ENCODE measurements around the gene TMEM259. TPM values are rescaled to one million over a fixed set of nuclear protein-coding genes. Genes with fewer than 3 reads are reported as not detected.

The TMEM259 gene
- total and polyA plus RNA-seq, 2 experiments from 2014 or later = 82.8 to 196 TPM

DNA sequence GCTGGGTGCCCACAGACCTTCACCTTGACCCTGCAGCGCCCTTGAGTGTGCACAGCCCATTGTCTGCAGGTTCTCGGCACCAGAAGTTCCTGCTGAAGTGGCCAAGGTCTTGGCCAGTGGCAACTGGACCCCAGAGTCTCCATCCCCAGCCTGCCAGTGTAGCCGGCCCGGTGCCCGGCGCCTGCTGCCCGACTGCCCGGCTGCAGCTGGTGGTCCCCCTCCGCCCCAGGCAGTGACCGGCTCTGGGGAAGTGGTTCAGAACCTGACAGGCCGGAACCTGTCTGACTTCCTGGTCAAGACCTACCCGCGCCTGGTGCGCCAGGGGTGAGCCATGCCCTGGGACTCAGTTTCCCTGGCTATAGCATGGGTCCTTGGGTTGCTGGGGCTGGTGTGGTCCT, 34.1 kb upstream of the TMEM259 start (continued):
- TF ChIP-seq, protein P1, sequence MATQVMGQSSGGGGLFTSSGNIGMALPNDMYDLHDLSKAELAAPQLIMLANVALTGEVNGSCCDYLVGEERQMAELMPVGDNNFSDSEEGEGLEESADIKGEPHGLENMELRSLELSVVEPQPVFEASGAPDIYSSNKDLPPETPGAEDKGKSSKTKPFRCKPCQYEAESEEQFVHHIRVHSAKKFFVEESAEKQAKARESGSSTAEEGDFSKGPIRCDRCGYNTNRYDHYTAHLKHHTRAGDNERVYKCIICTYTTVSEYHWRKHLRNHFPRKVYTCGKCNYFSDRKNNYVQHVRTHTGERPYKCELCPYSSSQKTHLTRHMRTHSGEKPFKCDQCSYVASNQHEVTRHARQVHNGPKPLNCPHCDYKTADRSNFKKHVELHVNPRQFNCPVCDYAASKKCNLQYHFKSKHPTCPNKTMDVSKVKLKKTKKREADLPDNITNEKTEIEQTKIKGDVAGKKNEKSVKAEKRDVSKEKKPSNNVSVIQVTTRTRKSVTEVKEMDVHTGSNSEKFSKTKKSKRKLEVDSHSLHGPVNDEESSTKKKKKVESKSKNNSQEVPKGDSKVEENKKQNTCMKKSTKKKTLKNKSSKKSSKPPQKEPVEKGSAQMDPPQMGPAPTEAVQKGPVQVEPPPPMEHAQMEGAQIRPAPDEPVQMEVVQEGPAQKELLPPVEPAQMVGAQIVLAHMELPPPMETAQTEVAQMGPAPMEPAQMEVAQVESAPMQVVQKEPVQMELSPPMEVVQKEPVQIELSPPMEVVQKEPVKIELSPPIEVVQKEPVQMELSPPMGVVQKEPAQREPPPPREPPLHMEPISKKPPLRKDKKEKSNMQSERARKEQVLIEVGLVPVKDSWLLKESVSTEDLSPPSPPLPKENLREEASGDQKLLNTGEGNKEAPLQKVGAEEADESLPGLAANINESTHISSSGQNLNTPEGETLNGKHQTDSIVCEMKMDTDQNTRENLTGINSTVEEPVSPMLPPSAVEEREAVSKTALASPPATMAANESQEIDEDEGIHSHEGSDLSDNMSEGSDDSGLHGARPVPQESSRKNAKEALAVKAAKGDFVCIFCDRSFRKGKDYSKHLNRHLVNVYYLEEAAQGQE (IDR thresholded peaks at IDR 0.05; ENCODE audit: unreplicated experiment) = no peak
- no peak for TF ChIP-seq POLR2AphosphoS5 (IDR thresholded peaks at IDR 0.05; ENCODE audit: low read depth)
- TF ChIP-seq CREB1 (CRISPR knock-in tag; IDR thresholded peaks at IDR 0.05; ENCODE audit: low read depth) = no peak
- TF ChIP-seq, protein P2, sequence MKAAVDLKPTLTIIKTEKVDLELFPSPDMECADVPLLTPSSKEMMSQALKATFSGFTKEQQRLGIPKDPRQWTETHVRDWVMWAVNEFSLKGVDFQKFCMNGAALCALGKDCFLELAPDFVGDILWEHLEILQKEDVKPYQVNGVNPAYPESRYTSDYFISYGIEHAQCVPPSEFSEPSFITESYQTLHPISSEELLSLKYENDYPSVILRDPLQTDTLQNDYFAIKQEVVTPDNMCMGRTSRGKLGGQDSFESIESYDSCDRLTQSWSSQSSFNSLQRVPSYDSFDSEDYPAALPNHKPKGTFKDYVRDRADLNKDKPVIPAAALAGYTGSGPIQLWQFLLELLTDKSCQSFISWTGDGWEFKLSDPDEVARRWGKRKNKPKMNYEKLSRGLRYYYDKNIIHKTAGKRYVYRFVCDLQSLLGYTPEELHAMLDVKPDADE (IDR thresholded peaks at IDR 0.05) = no peak
- TF ChIP-seq JUNB (IDR thresholded peaks at IDR 0.05; ENCODE audit: unreplicated experiment) = no peak
- TF ChIP-seq EZH2 (IDR thresholded peaks at IDR 0.05; ENCODE audit: low read depth, unreplicated experiment) = no peak

DNA sequence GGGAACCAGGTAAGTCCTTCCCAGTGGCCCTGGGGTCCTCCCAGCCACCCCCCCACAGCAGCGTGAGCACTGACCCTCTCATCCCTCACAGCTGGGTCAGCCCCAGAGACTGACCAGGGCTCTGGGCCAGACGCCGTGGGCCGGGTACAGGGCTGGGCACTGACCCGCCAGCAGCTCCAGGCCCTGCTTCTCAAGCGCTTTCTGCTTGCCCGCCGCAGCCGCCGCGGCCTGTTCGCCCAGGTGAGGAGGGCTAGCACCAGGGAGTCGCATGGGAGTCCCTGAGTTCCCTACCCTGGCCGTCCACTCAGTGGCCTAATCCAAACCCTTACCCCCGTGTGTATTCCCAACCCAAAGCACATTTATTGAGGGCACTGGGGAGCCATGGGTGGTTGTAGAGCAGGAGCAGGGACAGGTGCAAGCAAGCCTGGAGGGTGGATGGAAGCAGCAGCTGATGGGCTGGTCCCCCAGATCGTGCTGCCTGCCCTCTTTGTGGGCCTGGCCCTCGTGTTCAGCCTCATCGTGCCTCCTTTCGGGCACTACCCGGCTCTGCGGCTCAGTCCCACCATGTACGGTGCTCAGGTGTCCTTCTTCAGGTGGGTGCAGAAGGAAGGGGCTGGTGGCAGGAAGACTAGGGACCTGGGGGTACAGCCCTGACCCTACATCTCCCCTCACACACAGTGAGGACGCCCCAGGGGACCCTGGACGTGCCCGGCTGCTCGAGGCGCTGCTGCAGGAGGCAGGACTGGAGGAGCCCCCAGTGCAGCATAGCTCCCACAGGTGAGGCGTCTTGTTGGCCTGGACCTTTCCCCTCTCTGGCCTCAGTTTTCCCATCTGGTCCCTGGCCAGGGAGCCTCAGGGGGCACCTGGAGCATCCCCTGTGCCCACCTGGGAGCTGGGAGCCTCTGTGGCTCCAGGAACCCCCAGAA, 33.4 kb upstream of the TMEM259 start:
- H3K27ac ChIP-seq (ENCODE audit: low read depth) = no peak overlapping the region
- Mint-ChIP-seq H3K4me1 (no peaks in the 10 kb centered on the region), H3K27me3 (ENCODE audit: insufficient read depth, low read depth, poor library complexity) (peaks cover 15% of the 10 kb centered on the region), H3K36me3 (ENCODE audit: low read depth) (peaks cover 40% of the 10 kb centered on the region), H3K9me3 (peaks cover 29% of the 10 kb centered on the region), H3K4me3 (no peak overlapping the region), H3K27ac (no peak overlapping the region)
- ATAC-seq (no peak), DNase-seq (ENCODE audit: low spot score) (no peak)
- H4K20me1 ChIP-seq (replicated peaks; ENCODE audit: insufficient read depth) = no peaks in the 10 kb centered on the region
- no peaks in the 10 kb centered on the region for H3K9me2 ChIP-seq (ENCODE audit: insufficient read depth)
- no peaks in the 10 kb centered on the region for H3K79me2 ChIP-seq (replicated peaks; ENCODE audit: insufficient read depth)
- peaks cover 18% of the 10 kb centered on the region for H3K36me3 ChIP-seq (ENCODE audit: insufficient read depth)
- no peak overlapping the region for H2AFZ ChIP-seq
- H3K4me3 ChIP-seq = no peak overlapping the region
- no peaks in the 10 kb centered on the region for H3K27me3 ChIP-seq (ENCODE audit: insufficient read depth)
- no peak overlapping the region for H3K4me2 ChIP-seq
- no peaks in the 10 kb centered on the region; the same call in 1 of the 2 replicates for H3F3A ChIP-seq (replicated peaks; ENCODE audit: low read depth)
- no peaks in the 10 kb centered on the region for H3K4me1 ChIP-seq (ENCODE audit: insufficient read depth)
- TF ChIP-seq ZNF114 (CRISPR knock-in tag; IDR thresholded peaks at IDR 0.05) (no peak), NANOG (IDR thresholded peaks at IDR 0.05; ENCODE audit: borderline replicate concordance) (no peak), ZNF331 (CRISPR knock-in tag; IDR thresholded peaks at IDR 0.05; ENCODE audit: low read depth) (no peak), EZH2phosphoT487 (IDR thresholded peaks at IDR 0.05; ENCODE audit: unreplicated experiment) (no peak), CREB1 (CRISPR knock-in tag; IDR thresholded peaks at IDR 0.05; ENCODE audit: low read depth) (no peak), JUNB (IDR thresholded peaks at IDR 0.05; ENCODE audit: unreplicated experiment) (no peak), STAT1 (IDR thresholded peaks at IDR 0.05; ENCODE audit: unreplicated experiment) (no peak), POLR2AphosphoS5 (IDR thresholded peaks at IDR 0.05; ENCODE audit: low read depth) (no peak)
- TF ChIP-seq, protein P1 (IDR thresholded peaks at IDR 0.05; ENCODE audit: unreplicated experiment) = no peak
- TF ChIP-seq, protein P3, sequence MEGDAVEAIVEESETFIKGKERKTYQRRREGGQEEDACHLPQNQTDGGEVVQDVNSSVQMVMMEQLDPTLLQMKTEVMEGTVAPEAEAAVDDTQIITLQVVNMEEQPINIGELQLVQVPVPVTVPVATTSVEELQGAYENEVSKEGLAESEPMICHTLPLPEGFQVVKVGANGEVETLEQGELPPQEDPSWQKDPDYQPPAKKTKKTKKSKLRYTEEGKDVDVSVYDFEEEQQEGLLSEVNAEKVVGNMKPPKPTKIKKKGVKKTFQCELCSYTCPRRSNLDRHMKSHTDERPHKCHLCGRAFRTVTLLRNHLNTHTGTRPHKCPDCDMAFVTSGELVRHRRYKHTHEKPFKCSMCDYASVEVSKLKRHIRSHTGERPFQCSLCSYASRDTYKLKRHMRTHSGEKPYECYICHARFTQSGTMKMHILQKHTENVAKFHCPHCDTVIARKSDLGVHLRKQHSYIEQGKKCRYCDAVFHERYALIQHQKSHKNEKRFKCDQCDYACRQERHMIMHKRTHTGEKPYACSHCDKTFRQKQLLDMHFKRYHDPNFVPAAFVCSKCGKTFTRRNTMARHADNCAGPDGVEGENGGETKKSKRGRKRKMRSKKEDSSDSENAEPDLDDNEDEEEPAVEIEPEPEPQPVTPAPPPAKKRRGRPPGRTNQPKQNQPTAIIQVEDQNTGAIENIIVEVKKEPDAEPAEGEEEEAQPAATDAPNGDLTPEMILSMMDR (conservative IDR thresholded peaks at IDR 0.05; ENCODE audit: low read depth in 2 of 2) = no peak
- TF ChIP-seq, protein P2 (IDR thresholded peaks at IDR 0.05) = no peak

Data from GM23338 (cell line).